GM12891 (cell line): Measurements from ENCODE around the gene RAB29.

Source experiments
- POLR2AphosphoS5 ChIP-seq: IDR thresholded peaks from 2 replicates; pipeline ENCODE4 v1.6.1; 2011; ENCODE audit warnings: low read depth, low read length, control low read depth
- TAF1 ChIP-seq: IDR thresholded peaks from 2 replicates; pipeline ENCODE4 v1.6.1; 2011; ENCODE audit warnings: low read depth, low read length, control low read depth

DNA sequence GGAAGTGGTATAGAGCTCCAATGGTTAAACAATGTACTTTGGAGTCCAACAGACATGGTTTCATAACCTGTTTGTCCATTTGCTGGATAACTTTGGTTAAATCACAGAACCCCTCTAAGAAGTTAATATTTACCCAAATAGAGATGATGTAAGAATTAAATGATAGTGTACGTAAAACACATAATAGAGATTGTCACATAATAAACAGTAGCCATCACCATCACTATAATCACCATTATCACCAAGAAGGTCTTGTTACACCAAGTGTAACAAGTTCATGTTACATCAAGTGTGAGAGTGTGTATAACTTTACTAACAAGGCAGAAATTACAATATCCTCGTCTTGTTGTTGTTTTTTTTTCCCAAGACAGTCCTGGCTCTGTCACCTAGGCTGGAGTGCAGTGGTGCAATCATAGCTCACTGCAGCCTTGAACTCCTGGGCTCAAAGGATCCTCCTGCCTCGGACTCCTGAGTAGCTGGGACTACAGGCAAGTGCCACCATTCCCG lies 48.6 kb downstream of the RAB29 start:
- TF ChIP-seq POLR2AphosphoS5 (no peak), TAF1 (no peak)
